GM15510 (cell line): ENCODE results near the gene RPS18.
A peak's percentile ranks its signal among the peaks of the same experiment; 100 is the strongest.

Source experiments
- POLR2A ChIP-seq: IDR thresholded peaks from 3 replicates; pipeline ENCODE4 v1.6.1; 2011; ENCODE audit warnings: borderline replicate concordance; ENCODE audit not compliant: insufficient read length; ENCODE audit errors: extremely low read depth

RPS18 gene

GRCh38 chr6:33288141-33288920 lies 16.5 kb downstream of the RPS18 start:
- no peak for TF ChIP-seq POLR2A

GRCh38 chr6:33288921-33289783 lies 17.3 kb downstream of the RPS18 start, which contains the start of the genes PFDN6 and WDR46:
Gene PFDN6, plus strand, starts transcription at chr6:33289601. Its CDS starts 256 bp downstream, at chr6:33289857.
Gene WDR46, minus strand, starts transcription at chr6:33289239. Its CDS starts 69 bp downstream, at chr6:33289170.
- TF ChIP-seq POLR2A, result peak; percentile 43

GRCh38 chr6:33289784-33290315 lies 18.0 kb downstream of the RPS18 start:
- no peak for TF ChIP-seq POLR2A

GRCh38 chr6:33290459-33290858 lies 18.6 kb downstream of the RPS18 start:
- no peak for TF ChIP-seq POLR2A

GRCh38 chr6:33292996-33293682 lies 21.3 kb downstream of the RPS18 start:
- TF ChIP-seq POLR2A, result no peak

- TF ChIP-seq POLR2A, result no peak
Measured at GRCh38 chr6:33294086-33294823, 22.4 kb downstream of the RPS18 start.

GRCh38 chr6:33295621-33296369 lies 23.9 kb downstream of the RPS18 start:
- no peak for TF ChIP-seq POLR2A

GRCh38 chr6:33296797-33297405 lies 25.0 kb downstream of the RPS18 start:
- no peak for TF ChIP-seq POLR2A

GRCh38 chr6:33297406-33297955 lies 25.6 kb downstream of the RPS18 start:
- no peak for TF ChIP-seq POLR2A

GRCh38 chr6:33297956-33298772 lies 26.3 kb downstream of the RPS18 start:
- peak; percentile 17 for TF ChIP-seq POLR2A

GRCh38 chr6:33298773-33299236 lies 26.9 kb downstream of the RPS18 start, which contains the start of gene RGL2:
Gene RGL2, minus strand, starts transcription at chr6:33298942. Its CDS starts 332 bp downstream, at chr6:33298610.
- TF ChIP-seq POLR2A, result no peak
